Fibroblast of pulmonary artery (primary cell): ENCODE data around the gene SLC6A11.
A peak's percentile ranks its signal among the peaks of the same experiment; 100 is the strongest.

Experiments used
- DNase-seq: peaks from one replicate; pipeline ENCODE4 v3.0.0-alpha.2; 2010; ENCODE audit warnings: low read depth
- H3K4me3 ChIP-seq: replicated peaks from 2 replicates; pipeline ENCODE4 v1.5.1; 2011; ENCODE audit warnings: low read depth, mild to moderate bottlenecking, control low read depth, low read length, moderate library complexity
- TF ChIP-seq, protein P1 (sequence below): IDR thresholded peaks from 2 replicates; pipeline ENCODE4 v1.5.1; 2011; ENCODE audit warnings: mild to moderate bottlenecking, control low read depth, low read length, inconsistent platforms; ENCODE audit errors: missing control alignments

Gene SLC6A11

DNA sequence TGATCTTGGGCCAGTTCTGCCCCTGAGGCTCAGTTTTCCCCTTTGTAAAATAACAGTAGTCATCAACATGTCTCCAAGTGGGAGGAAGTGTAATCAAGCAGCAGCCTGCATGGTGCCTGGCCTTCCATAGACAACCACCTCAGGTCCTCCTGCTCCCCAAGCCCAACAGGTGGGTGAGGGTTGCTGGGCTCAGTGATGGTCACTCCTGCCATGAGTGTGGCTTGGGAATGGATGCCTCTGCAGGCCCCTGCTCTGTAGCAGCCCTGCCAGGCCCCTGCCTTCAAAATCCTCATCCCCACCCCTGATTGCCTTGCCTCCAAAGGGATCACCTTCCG, 117.4 kb downstream of the SLC6A11 start:
- TF ChIP-seq, protein P1, sequence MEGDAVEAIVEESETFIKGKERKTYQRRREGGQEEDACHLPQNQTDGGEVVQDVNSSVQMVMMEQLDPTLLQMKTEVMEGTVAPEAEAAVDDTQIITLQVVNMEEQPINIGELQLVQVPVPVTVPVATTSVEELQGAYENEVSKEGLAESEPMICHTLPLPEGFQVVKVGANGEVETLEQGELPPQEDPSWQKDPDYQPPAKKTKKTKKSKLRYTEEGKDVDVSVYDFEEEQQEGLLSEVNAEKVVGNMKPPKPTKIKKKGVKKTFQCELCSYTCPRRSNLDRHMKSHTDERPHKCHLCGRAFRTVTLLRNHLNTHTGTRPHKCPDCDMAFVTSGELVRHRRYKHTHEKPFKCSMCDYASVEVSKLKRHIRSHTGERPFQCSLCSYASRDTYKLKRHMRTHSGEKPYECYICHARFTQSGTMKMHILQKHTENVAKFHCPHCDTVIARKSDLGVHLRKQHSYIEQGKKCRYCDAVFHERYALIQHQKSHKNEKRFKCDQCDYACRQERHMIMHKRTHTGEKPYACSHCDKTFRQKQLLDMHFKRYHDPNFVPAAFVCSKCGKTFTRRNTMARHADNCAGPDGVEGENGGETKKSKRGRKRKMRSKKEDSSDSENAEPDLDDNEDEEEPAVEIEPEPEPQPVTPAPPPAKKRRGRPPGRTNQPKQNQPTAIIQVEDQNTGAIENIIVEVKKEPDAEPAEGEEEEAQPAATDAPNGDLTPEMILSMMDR, result no peak
- DNase-seq, result no peak
- no peak overlapping the region for H3K4me3 ChIP-seq

DNA sequence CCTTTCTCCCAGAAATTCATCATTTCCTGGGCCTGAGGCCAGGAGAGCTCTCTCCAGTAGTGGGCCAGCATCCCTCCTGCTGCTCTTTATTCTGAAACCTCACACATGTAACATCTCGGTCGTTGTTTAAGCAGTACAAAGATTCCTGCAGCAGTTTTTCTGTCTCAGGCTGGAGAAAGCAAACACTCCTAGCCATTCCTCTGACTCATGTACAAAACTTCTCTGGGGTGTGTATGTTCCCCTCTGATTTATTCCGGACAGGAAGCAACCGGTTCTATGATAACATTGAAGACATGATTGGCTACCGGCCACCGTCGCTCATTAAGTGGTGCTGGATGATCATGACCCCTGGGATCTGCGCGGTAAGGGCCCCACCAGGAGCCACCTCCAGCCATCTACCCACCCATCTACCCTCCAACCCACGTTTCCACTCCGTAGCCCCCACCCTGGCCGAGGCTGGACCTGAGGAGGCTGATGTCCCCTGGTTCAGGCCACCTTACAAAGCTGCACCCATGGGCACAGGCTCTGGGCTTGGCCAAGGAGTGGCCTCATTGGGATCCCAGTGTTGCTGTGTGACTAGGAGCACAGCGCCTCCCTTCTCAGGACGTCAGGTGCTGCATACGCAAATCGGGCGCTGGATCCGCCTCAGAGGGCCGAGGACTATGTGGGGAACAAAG, 117.9 kb downstream of the SLC6A11 start:
- H3K4me3 ChIP-seq, result no peak overlapping the region
- DNase-seq, result peak; percentile 58
- TF ChIP-seq, protein P1, result no peak

DNA sequence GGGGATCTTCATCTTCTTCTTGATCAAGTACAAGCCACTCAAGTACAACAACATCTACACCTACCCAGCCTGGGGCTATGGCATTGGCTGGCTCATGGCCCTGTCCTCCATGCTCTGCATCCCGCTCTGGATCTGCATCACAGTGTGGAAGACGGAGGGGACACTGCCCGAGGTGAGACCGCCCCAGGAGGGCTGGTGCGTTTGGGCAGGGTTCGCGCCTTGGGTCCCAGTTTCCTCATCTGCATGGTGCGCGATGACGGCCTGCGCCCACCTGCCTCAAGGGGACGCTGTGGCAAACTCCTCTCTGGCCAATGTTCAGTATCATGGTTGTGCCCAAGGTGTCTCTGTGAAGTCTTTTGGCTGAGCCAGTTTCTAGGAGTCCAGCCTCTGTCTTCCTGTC, 119.0 kb downstream of the SLC6A11 start:
- no peak for DNase-seq
- TF ChIP-seq, protein P1, result no peak
- H3K4me3 ChIP-seq, result no peak overlapping the region

DNA sequence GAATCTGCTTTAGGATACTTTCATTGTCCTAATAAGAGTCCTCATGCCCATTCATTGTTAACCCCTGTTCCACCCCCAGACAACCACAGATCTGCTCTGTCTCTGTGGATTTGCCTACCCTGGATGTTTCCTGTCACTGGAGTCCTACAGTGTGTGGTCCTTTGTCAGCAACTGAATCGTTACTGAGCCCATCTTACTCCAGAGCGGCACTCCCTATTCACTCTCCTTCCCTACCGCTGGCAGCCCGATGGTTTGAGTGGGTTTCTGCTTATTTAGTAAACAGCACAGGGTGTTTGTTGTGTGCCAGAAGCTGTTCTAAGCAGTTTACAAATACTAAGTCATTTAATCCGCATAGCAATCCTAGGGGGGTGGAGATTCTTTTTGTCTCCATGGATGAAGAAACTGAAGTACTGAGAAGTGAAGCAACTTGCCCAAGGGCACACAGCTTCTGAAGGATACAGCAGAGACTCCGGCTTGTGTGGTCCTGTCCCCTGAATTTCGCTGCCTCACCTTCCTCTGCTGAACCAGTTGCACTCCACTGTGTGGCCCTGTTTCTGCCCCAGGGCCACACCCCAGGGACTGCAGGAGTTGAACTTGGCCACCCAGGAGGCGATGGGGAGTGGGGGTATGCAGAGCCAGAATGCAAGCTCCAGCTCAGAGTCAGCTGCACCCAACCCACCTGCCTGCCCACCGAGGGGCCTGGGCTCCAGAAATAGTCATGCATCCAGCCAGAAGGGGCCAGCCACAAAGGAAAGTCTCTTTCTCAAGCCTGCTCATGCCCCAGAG, 120.0 kb downstream of the SLC6A11 start:
- DNase-seq, result no peak
- TF ChIP-seq, protein P1, result no peak
- H3K4me3 ChIP-seq, result no peak overlapping the region

DNA sequence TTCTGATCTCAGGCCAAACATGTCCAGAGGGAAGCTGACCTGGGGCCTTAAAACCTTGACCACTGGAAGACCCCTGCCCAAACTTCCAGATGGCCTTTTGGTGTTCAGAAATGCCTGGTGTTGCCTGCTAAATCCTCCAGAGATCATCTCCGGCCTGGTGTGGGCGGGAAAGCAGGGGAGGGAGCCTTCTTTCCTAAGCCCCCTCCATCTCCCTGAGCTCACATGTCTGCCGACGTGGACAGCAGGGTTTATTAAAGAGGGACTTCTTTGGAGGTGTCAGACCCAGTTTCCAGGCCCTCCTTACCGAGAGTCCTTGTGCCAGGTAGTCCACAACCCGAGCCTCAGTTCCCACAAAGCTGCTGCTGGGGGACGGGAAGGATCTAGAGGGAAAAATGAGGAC, 120.7 kb downstream of the SLC6A11 start:
- H3K4me3 ChIP-seq, result no peak overlapping the region
- DNase-seq, result no peak
- TF ChIP-seq, protein P1, result no peak

DNA sequence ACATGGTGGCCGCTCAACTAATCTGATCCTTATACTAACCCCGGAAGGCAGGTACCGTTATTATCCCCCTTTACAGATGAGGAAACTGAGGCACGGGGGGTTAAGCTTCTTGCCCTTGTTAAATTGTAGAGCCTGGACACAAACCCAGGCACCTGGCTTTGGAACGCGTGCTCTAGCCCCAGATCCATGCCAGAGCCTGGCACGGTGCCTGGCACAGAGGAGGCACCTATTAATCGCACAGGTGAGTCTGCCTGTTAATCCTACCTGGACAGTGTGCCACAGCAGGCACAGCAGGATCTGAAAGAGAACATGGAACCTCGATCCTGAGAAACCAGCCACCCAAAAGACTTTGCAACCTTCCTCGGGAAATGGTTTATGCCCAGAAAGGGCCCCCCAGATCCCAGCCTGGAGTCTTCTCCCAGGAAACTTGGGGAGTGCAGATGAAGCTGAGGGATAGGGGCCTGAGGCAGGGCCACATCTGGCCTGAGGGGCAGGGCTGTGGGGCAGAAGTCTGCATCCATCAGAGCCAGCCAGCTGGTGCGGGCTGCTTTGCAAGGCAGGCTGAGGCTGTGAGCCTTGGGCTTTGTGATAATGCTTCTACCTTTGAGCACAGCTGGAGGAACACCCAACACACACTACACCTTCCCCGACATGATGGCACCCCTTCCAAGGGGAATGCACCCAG, 121.3 kb downstream of the SLC6A11 start:
- H3K4me3 ChIP-seq, result no peak overlapping the region
- DNase-seq, result no peak
- TF ChIP-seq, protein P1, result no peak
